ENCODE results near the gene CFAP69.
A peak's percentile ranks its signal among the peaks of the same experiment; 100 is the strongest.

Gene CFAP69, protein sequence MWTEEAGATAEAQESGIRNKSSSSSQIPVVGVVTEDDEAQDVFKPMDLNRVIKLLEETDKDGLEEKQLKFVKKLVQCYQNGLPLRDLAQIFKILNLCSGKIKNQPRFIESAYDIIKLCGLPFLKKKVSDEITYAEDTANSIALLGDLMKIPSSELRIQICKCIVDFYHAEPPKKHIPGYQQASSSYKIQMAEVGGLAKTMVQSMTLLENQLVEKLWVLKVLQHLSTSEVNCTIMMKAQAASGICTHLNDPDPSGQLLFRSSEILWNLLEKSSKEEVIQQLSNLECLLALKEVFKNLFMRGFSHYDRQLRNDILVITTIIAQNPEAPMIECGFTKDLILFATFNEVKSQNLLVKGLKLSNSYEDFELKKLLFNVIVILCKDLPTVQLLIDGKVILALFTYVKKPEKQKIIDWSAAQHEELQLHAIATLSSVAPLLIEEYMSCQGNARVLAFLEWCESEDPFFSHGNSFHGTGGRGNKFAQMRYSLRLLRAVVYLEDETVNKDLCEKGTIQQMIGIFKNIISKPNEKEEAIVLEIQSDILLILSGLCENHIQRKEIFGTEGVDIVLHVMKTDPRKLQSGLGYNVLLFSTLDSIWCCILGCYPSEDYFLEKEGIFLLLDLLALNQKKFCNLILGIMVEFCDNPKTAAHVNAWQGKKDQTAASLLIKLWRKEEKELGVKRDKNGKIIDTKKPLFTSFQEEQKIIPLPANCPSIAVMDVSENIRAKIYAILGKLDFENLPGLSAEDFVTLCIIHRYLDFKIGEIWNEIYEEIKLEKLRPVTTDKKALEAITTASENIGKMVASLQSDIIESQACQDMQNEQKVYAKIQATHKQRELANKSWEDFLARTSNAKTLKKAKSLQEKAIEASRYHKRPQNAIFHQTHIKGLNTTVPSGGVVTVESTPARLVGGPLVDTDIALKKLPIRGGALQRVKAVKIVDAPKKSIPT
- 0.30 to 0.42 reads per million in 2 experiments for total RNA-seq

DNA sequence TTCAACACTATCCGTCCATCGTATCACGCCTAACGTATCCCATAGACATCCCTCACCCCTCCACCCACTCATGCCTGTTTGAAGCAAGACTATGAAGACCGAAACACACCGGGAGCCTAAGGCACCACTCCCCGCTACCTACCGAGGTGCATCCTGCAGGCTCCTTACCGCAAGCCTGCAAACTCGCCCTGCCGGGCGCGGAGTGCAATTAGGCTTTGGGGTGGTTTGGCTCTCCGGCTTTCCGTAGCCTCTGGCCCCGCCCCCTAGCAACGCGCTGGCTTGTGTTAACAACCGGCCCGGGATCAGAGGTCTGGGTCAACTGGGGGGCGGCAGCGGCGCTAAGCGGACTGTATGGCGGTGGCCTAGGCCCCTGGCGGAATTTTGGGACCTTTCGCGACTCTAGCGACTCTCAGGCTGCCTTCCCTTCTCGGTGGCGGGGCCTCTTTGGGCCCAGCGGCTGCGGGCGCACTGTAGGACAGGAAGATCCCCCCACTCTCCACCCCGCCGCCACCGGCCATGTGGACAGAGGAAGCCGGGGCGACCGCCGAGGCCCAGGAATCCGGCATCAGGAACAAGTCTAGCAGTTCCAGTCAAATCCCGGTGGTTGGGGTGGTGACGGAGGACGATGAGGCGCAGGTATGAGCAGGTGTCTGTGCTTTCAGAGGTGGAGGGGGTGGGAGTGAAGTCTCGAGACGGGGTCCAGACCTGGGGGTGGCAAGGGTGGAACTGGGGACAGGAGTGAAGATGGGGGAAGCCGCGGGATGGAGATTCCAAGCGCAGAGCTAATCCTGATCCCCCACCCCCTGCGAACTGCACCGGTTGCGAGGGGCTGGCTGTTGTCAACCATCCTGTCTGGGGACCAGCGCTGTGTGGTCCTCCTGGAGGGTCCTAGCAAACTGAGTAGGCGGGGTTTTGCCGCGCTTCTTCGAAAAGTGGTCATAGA, at the start of gene CFAP69:
Gene CFAP69, plus strand, starts transcription at position 266 of the 943 bp plus-strand sequence. Its CDS starts 251 bp downstream, at position 517.
- peak; percentile 78 for DNase-seq (ENCODE audit: low read depth)

DNA sequence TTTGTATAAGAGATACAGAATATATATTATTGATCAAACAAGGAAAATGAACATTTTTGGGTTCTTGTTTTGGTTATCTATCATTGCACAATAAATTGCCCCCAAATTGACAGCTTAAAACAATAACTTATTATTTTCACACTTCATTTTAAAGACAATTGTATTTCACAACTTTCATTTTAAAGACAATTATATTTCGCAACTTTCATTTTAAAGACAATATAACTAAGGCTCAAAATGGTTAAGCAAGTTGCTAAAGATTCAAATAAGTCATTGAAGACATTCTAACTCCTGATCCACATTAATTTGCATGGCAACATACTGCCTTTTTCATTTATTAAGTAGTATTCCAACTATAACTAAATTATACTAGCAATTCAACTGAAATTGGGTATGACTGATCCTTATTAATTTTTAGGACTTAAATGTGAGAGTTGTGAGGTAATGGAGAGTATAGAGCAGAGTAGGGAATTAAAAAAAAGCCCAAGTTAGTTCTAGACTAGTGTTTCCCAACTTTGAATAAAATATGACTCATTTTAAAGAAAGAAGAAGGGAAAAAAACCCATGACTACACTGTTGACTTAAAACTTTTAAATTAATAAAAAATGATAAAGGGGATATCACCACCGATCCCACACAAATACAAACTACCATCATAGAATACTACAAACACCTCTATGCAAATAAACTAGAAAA, 43.3 kb upstream of the CFAP69 start:
- DNase-seq (ENCODE audit: low read depth), result no peak

DNA sequence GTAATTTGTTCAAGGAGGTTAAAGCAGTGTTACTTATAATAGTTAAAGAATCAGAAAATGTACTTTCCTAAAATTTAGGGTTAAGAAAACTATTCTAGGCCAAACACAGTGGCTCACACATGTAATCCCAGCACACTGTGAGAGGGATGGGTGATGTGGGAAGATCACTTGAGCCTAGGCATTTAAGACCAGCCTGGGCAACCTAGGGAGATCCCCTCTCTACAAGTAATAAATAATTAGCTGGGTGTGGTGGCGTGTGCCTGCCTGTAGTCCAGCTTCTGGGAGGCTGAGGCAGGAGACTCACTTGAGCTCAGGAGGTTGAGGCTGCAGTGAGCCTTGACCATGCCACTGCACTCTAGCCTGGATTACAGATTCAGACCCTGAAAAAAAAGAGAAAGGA, 37.0 kb upstream of the CFAP69 start:
- no peak for DNase-seq (ENCODE audit: low read depth)

DNA sequence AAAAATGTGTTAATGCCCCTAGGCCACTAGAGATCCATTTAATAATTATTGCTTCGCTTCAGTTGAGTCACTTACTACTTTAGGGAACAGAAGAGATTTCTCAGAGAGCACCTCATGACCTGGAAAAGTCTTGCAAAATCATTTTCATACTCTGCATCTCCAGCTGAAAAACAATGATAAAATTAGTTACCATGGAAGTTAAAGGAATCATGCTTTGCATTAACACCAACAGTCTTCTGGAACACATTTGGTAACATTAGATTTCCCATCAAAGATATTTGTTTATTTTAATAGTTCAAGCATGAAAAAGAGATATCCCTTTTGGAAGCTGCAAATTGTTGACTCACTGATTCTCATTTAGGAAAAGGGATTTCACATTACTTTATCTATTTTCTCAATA, 35.2 kb upstream of the CFAP69 start:
- no peak for DNase-seq (ENCODE audit: low read depth)

DNA sequence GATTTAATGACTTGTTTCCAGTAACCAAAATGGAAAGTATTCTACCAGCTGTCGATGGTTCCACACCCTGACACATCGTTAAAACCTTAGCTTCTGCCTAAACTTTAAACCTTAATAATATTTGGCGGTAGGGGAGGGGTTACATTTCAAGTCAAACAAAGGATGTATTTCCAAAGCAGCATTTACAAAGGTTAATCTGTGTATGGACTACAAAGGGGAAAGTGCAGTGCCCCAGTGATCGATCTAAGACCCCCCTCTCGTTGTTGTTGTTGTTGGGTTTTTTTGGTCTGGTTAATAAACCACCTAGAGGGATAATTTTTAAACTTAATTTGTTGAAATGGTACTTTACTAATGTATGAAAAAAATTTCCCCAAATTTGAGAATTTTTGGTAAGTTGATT, 34.5 kb upstream of the CFAP69 start:
- no peak for DNase-seq (ENCODE audit: low read depth)

DNA sequence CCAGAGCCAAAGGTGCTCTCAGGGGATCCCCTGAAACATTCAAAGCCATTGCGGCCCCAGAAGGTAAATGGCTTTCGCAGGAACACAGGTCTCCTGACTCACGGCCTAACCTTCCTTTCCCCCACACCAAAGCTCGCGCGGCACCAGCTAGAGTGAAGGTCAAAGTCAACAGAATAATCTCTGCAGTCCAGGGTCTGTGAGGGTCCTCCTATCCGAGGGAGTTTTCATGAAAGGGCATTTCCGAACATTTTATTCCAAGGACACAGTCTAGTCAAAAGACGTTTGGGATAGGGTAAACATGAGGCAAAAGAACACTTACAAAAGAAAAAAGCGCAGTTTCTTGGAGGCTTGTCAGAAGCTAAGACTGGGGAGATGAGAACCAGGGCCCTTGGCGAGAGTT, 34.0 kb upstream of the CFAP69 start:
- DNase-seq (ENCODE audit: low read depth), result no peak

DNA sequence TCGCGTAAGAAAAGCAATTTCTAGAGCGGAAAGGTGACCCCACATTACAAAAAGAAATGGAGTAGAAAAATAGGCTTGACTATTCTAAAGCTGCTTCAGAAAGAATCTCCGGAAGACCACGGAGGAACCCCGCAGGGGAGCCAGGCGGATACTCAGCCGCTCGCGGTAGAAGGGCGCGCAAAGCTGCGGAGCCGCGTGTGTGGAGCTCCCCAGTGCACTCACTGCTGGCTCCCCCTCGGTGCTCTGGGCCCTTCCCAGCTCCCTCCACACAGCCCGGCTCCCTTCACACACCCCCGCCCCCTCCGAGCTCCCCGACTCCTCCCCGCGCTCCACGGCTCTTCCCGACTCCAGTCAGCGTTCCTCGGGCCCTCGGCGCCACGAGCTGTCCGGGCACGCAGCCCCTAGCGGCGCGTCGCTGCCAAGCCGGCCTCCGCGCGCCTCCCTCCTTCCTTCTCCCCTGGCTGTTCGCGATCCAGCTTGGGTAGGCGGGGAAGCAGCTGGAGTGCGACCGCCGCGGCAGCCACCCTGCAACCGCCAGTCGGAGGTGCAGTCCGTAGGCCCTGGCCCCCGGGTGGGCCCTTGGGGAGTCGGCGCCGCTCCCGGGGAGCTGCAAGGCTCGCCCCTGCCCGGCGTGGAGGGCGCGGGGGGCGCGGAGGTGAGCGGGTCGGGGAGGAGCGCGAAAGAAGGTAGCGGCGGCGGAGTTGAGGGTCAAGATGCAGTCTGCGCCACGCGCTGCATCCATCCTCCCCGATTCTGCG, 33.4 kb upstream of the CFAP69 start, which contains the start of gene STEAP2:
Gene STEAP2, plus strand, starts transcription at position 350 of the 758 bp plus-strand sequence. CDS start 13,343 bp downstream, outside the sequence.
- DNase-seq (ENCODE audit: low read depth), result no peak

DNA sequence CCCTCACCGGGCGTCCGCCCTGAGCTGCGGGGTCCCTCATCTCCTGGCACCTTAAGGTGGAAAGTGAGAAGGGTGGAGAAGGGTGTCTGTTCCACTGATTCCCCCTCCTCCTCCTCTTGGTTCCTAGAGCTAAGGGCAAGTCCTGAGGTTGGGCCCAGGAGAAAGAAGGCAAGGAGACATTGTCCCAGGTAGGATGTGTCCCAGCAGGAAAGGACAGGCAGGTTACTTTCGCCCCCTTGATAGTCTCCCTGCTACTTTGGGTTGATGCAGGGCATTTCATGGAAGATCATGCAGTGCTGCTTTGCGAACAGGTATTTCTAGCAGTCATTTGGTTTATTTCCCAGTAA, 32.9 kb upstream of the CFAP69 start:
- DNase-seq (ENCODE audit: low read depth), result no peak

DNA sequence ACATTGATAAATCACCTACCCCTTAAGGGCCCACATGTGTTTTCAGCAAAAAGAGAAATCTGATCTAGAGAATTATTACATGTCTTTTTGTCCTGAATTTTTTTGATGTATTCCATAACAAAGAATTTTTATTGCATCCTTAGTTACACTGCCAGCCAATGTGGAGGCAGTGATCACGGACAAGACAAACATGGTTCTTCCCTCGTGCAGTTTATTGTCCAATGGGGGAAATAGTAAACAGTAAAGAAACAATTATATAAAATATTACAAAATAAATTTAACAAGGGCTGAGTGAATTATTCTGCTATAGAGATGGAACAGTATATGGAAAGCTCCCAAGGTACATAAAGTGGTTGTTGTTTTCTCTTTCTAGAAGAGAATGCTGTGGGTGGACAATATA, 31.5 kb upstream of the CFAP69 start:
- DNase-seq (ENCODE audit: low read depth), result no peak

DNA sequence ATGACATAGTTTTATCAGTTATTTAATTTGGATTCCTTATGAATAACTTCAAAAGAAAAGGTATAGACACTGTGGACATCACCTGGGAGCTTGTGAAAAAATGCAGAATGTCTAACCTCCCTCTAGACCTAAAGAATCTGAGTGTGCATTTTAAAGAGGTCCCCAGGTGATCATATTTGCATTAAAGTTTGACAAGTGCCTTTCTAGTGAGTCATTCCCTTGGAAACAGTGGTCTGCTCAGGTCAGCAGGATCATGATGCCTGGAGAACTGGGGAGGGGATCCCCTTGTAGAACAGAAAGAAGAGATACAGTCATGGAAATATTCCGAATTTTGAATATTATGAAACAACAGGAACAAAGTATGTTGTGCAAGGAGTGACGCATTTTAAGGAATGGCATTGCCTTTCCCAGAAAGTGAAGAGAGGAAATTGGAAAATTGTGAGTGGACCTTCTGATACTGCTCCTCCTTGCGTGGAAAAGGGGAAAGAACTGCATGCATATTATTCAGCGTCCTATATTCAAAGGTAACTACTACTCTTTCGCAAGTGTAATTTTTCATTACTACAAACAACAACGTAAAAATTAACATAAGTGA, 28.8 kb upstream of the CFAP69 start:
- DNase-seq (ENCODE audit: low read depth), result no peak

DNA sequence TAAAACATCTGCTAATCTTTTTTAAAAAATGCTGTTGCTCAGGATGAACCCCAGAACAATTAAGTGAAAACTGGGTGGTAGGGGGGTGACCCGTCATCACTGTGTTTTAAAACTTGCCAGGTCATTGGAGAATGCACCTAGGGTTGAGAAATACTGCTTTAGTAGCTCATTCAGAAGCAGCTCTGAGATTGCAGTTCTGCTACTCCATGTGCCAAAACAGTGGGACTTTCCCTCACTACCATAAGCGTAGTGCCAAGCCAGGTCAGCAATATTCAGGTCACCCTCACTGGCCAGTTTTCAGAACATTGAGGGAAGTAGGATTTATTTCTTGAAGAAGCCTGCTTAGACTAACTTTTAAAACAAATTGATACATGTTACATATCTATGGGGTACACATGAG, 28.2 kb upstream of the CFAP69 start:
- no peak for DNase-seq (ENCODE audit: low read depth)

DNA sequence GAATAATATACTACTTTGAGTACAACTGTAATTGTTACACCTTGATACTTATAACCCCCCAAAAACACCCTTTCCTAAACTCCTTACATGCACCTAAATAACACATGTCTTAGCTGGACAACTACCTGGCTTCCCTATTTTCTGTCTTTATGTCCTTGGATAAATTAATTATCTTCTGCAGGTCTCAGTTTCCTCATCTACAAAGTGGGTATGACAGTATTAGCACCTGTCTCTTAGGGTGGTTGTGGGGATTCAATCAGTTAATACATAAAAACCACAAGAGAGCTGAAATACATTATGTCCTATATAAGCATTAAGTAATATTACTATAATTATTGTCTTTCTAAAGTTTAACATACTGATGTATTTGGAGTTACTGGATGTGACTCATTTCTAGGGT, 22.6 kb upstream of the CFAP69 start:
- no peak for DNase-seq (ENCODE audit: low read depth)

DNA sequence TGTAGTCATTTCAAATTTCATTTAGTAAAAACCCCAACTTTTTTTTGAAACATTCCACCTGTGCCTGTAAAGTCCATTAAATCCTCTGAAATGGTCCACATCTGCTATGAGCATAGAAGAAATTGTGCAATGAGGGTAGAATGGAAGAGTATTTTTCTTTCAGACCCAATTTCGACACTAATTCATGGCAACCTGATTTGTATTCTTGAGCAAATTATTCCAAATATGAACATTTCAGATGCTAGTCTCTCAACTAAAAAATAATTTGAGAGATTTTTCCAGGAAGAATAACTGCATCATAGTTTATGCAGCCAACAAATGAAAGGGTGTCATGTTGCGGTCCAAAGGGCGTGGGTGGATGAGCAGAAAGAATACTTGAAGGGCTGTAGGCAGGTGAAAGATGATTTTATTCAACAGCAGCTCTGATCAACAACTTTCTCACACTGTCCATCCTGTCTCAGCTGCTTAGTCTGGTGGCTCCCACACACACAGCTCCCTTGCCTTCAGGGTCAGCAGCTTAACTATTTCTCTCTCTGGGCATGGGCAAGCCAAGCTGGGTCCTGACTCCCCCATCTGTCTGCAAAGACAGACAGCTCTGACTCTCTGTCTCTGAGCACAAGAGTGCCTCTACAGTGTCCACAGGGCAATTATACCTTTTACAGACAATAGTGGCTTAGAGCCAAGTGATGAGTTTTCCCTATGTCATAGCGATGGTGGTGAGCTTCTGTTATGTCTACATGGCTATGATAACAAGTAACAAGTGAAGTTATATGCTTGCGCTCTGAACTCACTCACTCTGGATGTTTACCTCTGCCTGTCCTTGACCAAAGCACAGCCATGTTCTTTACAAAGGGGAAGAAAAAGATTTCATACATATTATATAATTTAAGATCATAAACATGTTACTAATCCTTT, 21.9 kb upstream of the CFAP69 start:
- no peak for DNase-seq (ENCODE audit: low read depth)

DNA sequence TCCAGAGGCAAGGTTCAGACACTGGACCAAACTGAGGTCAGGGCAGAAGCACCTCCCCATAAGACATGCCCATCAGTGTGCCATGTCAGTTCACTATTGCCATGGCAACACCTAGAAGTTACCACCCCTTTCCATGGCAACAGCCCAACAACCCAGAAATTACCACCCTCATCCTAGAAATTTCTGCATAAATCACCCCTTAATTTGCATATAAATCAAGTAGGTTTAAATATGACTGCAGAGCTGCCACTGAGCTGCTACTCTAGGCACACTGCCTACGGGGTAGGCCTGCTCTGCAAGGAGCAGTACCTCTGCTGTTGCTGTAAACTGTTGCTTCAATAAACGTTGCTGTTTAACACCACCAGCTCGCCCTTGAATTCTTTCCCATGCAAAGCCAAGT, 20.8 kb upstream of the CFAP69 start:
- DNase-seq (ENCODE audit: low read depth), result no peak

DNA sequence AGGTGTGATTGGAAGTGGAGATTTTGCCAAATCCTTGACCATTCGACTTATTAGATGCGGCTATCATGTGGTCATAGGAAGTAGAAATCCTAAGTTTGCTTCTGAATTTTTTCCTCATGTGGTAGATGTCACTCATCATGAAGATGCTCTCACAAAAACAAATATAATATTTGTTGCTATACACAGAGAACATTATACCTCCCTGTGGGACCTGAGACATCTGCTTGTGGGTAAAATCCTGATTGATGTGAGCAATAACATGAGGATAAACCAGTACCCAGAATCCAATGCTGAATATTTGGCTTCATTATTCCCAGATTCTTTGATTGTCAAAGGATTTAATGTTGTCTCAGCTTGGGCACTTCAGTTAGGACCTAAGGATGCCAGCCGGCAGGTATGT, 19.8 kb upstream of the CFAP69 start:
- DNase-seq (ENCODE audit: low read depth), result no peak

DNA sequence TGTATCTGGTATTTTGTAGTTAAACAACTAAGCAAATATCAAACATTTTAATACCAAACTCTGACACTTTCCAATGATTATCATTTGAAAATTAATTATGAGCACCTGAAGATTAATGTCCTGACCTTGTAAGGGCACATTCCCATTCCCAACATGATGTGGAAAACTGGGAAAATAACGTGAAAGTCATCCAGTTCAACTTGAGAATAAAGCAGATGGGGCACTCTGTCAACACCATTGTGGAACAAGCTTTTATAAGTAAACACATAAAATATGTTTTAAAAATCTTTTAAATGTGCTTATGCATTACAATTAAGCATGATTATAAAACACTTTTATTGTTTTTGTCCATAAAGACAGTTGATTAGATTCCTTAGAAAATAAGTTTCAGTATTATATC, 19.4 kb upstream of the CFAP69 start:
- no peak for DNase-seq (ENCODE audit: low read depth)

DNA sequence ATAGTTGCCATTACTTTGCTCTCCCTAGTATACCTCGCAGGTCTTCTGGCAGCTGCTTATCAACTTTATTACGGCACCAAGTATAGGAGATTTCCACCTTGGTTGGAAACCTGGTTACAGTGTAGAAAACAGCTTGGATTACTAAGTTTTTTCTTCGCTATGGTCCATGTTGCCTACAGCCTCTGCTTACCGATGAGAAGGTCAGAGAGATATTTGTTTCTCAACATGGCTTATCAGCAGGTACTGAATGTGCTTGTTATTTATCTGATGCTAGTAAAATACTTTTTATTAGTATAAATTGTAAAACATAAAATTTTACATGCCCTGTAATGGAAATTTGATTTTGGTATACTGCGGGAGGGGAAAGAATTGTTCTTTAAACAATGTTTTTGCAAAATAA, 17.7 kb upstream of the CFAP69 start:
- DNase-seq (ENCODE audit: low read depth), result no peak

DNA sequence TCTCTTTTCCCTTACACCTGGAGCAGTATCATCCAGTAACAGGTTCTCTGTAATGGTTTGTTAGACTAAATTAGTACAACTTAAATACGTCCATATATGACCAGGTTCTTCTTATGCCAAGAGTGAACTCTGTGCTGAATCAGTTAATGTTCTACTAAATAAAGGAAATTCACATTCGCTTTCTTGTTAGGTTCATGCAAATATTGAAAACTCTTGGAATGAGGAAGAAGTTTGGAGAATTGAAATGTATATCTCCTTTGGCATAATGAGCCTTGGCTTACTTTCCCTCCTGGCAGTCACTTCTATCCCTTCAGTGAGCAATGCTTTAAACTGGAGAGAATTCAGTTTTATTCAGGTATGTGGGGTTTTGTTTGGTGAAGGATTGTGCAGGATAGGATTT, 15.3 kb upstream of the CFAP69 start:
- DNase-seq (ENCODE audit: low read depth), result no peak

DNA sequence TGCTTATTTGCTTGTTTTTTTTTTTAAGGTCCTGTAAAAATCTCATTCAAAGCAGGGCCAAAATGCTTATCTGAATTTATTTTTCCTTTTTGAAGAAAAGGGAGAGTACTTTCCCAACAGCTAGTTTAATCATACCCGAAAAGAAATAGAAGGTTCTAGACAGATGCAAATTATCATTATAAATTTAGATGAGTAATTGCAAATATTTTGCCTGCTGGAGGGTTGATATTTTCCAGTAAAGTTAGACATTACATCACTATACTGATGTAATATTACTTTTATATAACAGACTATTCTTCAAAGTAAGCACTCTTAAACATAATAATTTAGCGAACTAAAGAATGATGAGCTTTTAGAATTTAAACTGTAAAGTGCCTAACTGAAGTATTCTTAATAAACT, 14.1 kb upstream of the CFAP69 start:
- no peak for DNase-seq (ENCODE audit: low read depth)

Measured in T follicular helper cell (primary cell).